ENCODE results near the gene GRM1.

GRM1 gene

GRCh38 chr6:146041282-146041681 lies 12.4 kb downstream of the GRM1 start:
- Histone ChIP-seq H3K18ac (ENCODE audit: low read length) (no peak overlapping the region), H4K5ac (ENCODE audit: low read length) (no peak overlapping the region), H3K56ac (ENCODE audit: low read length) (peak overlapping the region; percentile 20), H3K79me1 (ENCODE audit: low read length) (no peaks in the 10 kb centered on the region), H3K27me3 (ENCODE audit: insufficient read depth, low read length, poor library complexity) (no peaks in the 10 kb centered on the region), H4K8ac (ENCODE audit: low read depth, low read length) (no peak overlapping the region), H3K79me2 (ENCODE audit: control insufficient read depth, insufficient read depth, low read length) (no peaks in the 10 kb centered on the region), H2BK5ac (ENCODE audit: low read length) (no peak overlapping the region), H3K9ac (ENCODE audit: low read length) (no peak overlapping the region), H3K27ac (ENCODE audit: low read depth, low read length) (no peak overlapping the region), H3K4me1 (ENCODE audit: control insufficient read depth, low read depth, low read length) (no peaks in the 10 kb centered on the region), H3K4me2 (ENCODE audit: low read length) (no peak overlapping the region), H2AK5ac (ENCODE audit: low read length) (no peak overlapping the region), H2BK120ac (ENCODE audit: low read depth, low read length) (no peak overlapping the region), H2BK15ac (replicated peaks; ENCODE audit: low read depth) (no peak overlapping the region), H3K36me3 (ENCODE audit: control insufficient read depth, insufficient read depth, low read length) (no peaks in the 10 kb centered on the region), H3K23ac (ENCODE audit: low read length) (no peak overlapping the region), H3K4me3 (ENCODE audit: low read length) (no peak overlapping the region), H3K4ac (ENCODE audit: low read depth, low read length) (no peak overlapping the region)
- no CpG with 5 or more reads among the region's 1 CpG for WGBS (ENCODE audit: extremely low coverage, insufficient coverage, low lambda C conversion rate)
- DNase-seq, result peak; percentile 82

- Histone ChIP-seq H3K9ac (ENCODE audit: low read length) (no peak overlapping the region), H3K18ac (ENCODE audit: low read length) (no peak overlapping the region), H2BK5ac (ENCODE audit: low read length) (no peak overlapping the region), H3K4me2 (ENCODE audit: low read length) (no peak overlapping the region), H3K23ac (ENCODE audit: low read length) (no peak overlapping the region), H3K79me1 (ENCODE audit: low read length) (no peaks in the 10 kb centered on the region), H3K4ac (ENCODE audit: low read depth, low read length) (no peak overlapping the region), H4K8ac (ENCODE audit: low read depth, low read length) (no peak overlapping the region), H3K36me3 (ENCODE audit: control insufficient read depth, insufficient read depth, low read length) (no peaks in the 10 kb centered on the region), H2AK5ac (ENCODE audit: low read length) (no peak overlapping the region), H4K5ac (ENCODE audit: low read length) (no peak overlapping the region), H2BK120ac (ENCODE audit: low read depth, low read length) (no peak overlapping the region), H3K56ac (ENCODE audit: low read length) (no peak overlapping the region), H2BK15ac (replicated peaks; ENCODE audit: low read depth) (no peak overlapping the region), H3K27ac (ENCODE audit: low read depth, low read length) (no peak overlapping the region), H3K27me3 (ENCODE audit: insufficient read depth, low read length, poor library complexity) (no peaks in the 10 kb centered on the region), H3K79me2 (ENCODE audit: control insufficient read depth, insufficient read depth, low read length) (no peaks in the 10 kb centered on the region), H3K4me1 (ENCODE audit: control insufficient read depth, low read depth, low read length) (no peaks in the 10 kb centered on the region), H3K4me3 (ENCODE audit: low read length) (no peak overlapping the region)
- DNase-seq, result no peak
- no CpG with 5 or more reads among the region's 2 CpGs for WGBS (ENCODE audit: extremely low coverage, insufficient coverage, low lambda C conversion rate)
Observed at GRCh38 chr6:146047371-146047770, 18.5 kb downstream of the GRM1 start.

GRCh38 chr6:146050168-146050567 lies 21.3 kb downstream of the GRM1 start:
- H2BK5ac ChIP-seq (ENCODE audit: low read length), result no peak overlapping the region
- DNase-seq, result peak; percentile 18
- no peak overlapping the region for H3K4me3 ChIP-seq (ENCODE audit: low read length)
- H2AK5ac ChIP-seq (ENCODE audit: low read length), result no peak overlapping the region
- no peaks in the 10 kb centered on the region for H3K36me3 ChIP-seq (ENCODE audit: control insufficient read depth, insufficient read depth, low read length)
- H3K4me2 ChIP-seq (ENCODE audit: low read length), result no peak overlapping the region
- no peak overlapping the region for H4K5ac ChIP-seq (ENCODE audit: low read length)
- no peak overlapping the region for H3K23ac ChIP-seq (ENCODE audit: low read length)
- no peaks in the 10 kb centered on the region for H3K27me3 ChIP-seq (ENCODE audit: insufficient read depth, low read length, poor library complexity)
- no peak overlapping the region for H3K4ac ChIP-seq (ENCODE audit: low read depth, low read length)
- H4K8ac ChIP-seq (ENCODE audit: low read depth, low read length), result no peak overlapping the region
- H2BK15ac ChIP-seq (replicated peaks; ENCODE audit: low read depth), result no peak overlapping the region
- H3K9ac ChIP-seq (ENCODE audit: low read length), result no peak overlapping the region
- H3K56ac ChIP-seq (ENCODE audit: low read length), result no peak overlapping the region
- H3K79me1 ChIP-seq (ENCODE audit: low read length), result no peaks in the 10 kb centered on the region
- no peak overlapping the region for H3K18ac ChIP-seq (ENCODE audit: low read length)
- WGBS (ENCODE audit: extremely low coverage, insufficient coverage, low lambda C conversion rate), result no CpG with 5 or more reads among the region's 1 CpG
- H3K4me1 ChIP-seq (ENCODE audit: control insufficient read depth, low read depth, low read length), result no peaks in the 10 kb centered on the region
- no peak overlapping the region for H2BK120ac ChIP-seq (ENCODE audit: low read depth, low read length)
- H3K79me2 ChIP-seq (ENCODE audit: control insufficient read depth, insufficient read depth, low read length), result no peaks in the 10 kb centered on the region
- H3K27ac ChIP-seq (ENCODE audit: low read depth, low read length), result no peak overlapping the region

- no peak overlapping the region for H3K4me3 ChIP-seq (ENCODE audit: low read length)
- no peak overlapping the region for H3K4ac ChIP-seq (ENCODE audit: low read depth, low read length)
- H3K18ac ChIP-seq (ENCODE audit: low read length), result no peak overlapping the region
- no peaks in the 10 kb centered on the region for H3K79me1 ChIP-seq (ENCODE audit: low read length)
- H4K8ac ChIP-seq (ENCODE audit: low read depth, low read length), result no peak overlapping the region
- no peaks in the 10 kb centered on the region for H3K36me3 ChIP-seq (ENCODE audit: control insufficient read depth, insufficient read depth, low read length)
- no peak overlapping the region for H3K9ac ChIP-seq (ENCODE audit: low read length)
- no peak overlapping the region for H4K5ac ChIP-seq (ENCODE audit: low read length)
- no peak overlapping the region for H2BK5ac ChIP-seq (ENCODE audit: low read length)
- H3K27me3 ChIP-seq (ENCODE audit: insufficient read depth, low read length, poor library complexity), result no peaks in the 10 kb centered on the region
- no peaks in the 10 kb centered on the region for H3K79me2 ChIP-seq (ENCODE audit: control insufficient read depth, insufficient read depth, low read length)
- H3K4me2 ChIP-seq (ENCODE audit: low read length), result no peak overlapping the region
- H3K56ac ChIP-seq (ENCODE audit: low read length), result no peak overlapping the region
- no peaks in the 10 kb centered on the region for H3K4me1 ChIP-seq (ENCODE audit: control insufficient read depth, low read depth, low read length)
- H2BK15ac ChIP-seq (replicated peaks; ENCODE audit: low read depth), result no peak overlapping the region
- WGBS (ENCODE audit: extremely low coverage, insufficient coverage, low lambda C conversion rate), result no CpG with 5 or more reads among the region's 6 CpGs
- no peak for DNase-seq
- no peak overlapping the region for H3K27ac ChIP-seq (ENCODE audit: low read depth, low read length)
- H3K23ac ChIP-seq (ENCODE audit: low read length), result no peak overlapping the region
- H2AK5ac ChIP-seq (ENCODE audit: low read length), result no peak overlapping the region
- H2BK120ac ChIP-seq (ENCODE audit: low read depth, low read length), result no peak overlapping the region
Observed at GRCh38 chr6:146056506-146056905, 27.6 kb downstream of the GRM1 start.

GRCh38 chr6:146065690-146066089 lies 36.8 kb downstream of the GRM1 start:
- Histone ChIP-seq H3K36me3 (ENCODE audit: control insufficient read depth, insufficient read depth, low read length) (no peaks in the 10 kb centered on the region), H3K79me2 (ENCODE audit: control insufficient read depth, insufficient read depth, low read length) (no peaks in the 10 kb centered on the region), H3K4me1 (ENCODE audit: control insufficient read depth, low read depth, low read length) (no peaks in the 10 kb centered on the region), H3K27ac (ENCODE audit: low read depth, low read length) (no peak overlapping the region), H2BK5ac (ENCODE audit: low read length) (no peak overlapping the region), H3K27me3 (ENCODE audit: insufficient read depth, low read length, poor library complexity) (no peaks in the 10 kb centered on the region), H3K4me2 (ENCODE audit: low read length) (no peak overlapping the region), H3K18ac (ENCODE audit: low read length) (no peak overlapping the region), H3K79me1 (ENCODE audit: low read length) (no peaks in the 10 kb centered on the region), H4K5ac (ENCODE audit: low read length) (no peak overlapping the region), H3K4me3 (ENCODE audit: low read length) (no peak overlapping the region), H4K8ac (ENCODE audit: low read depth, low read length) (no peak overlapping the region), H2BK15ac (replicated peaks; ENCODE audit: low read depth) (no peak overlapping the region), H3K4ac (ENCODE audit: low read depth, low read length) (no peak overlapping the region), H2BK120ac (ENCODE audit: low read depth, low read length) (no peak overlapping the region), H3K9ac (ENCODE audit: low read length) (no peak overlapping the region), H3K56ac (ENCODE audit: low read length) (no peak overlapping the region), H2AK5ac (ENCODE audit: low read length) (no peak overlapping the region), H3K23ac (ENCODE audit: low read length) (no peak overlapping the region)
- no peak for DNase-seq
- no CpG with 5 or more reads among the region's 2 CpGs for WGBS (ENCODE audit: extremely low coverage, insufficient coverage, low lambda C conversion rate)

- Histone ChIP-seq H3K79me1 (ENCODE audit: low read length) (no peaks in the 10 kb centered on the region), H3K4me2 (ENCODE audit: low read length) (no peak overlapping the region), H4K5ac (ENCODE audit: low read length) (no peak overlapping the region), H2BK5ac (ENCODE audit: low read length) (no peak overlapping the region), H2AK5ac (ENCODE audit: low read length) (no peak overlapping the region), H3K56ac (ENCODE audit: low read length) (no peak overlapping the region), H3K18ac (ENCODE audit: low read length) (no peak overlapping the region), H3K4me1 (ENCODE audit: control insufficient read depth, low read depth, low read length) (no peaks in the 10 kb centered on the region), H3K79me2 (ENCODE audit: control insufficient read depth, insufficient read depth, low read length) (no peaks in the 10 kb centered on the region), H3K4me3 (ENCODE audit: low read length) (no peak overlapping the region), H3K23ac (ENCODE audit: low read length) (no peak overlapping the region), H3K9ac (ENCODE audit: low read length) (no peak overlapping the region), H3K27me3 (ENCODE audit: insufficient read depth, low read length, poor library complexity) (no peaks in the 10 kb centered on the region), H4K8ac (ENCODE audit: low read depth, low read length) (no peak overlapping the region), H2BK120ac (ENCODE audit: low read depth, low read length) (no peak overlapping the region), H2BK15ac (replicated peaks; ENCODE audit: low read depth) (no peak overlapping the region), H3K36me3 (ENCODE audit: control insufficient read depth, insufficient read depth, low read length) (no peaks in the 10 kb centered on the region), H3K4ac (ENCODE audit: low read depth, low read length) (no peak overlapping the region), H3K27ac (ENCODE audit: low read depth, low read length) (no peak overlapping the region)
- WGBS (ENCODE audit: extremely low coverage, insufficient coverage, low lambda C conversion rate), result no CpG with 5 or more reads among the region's 1 CpG
- DNase-seq, result no peak
Observed at GRCh38 chr6:146066506-146066905, 37.6 kb downstream of the GRM1 start.

Measured in mesendoderm (in vitro differentiated cells).